HG03064 (cell line): ENCODE results near the gene PCCA.

ENCODE experiments used
- ATAC-seq: cut with Tn5 transposase; IDR thresholded peaks from one replicate; pipeline ENCODE4 v1.9.1; 2021; ENCODE audit warnings: low read depth; ENCODE audit not compliant: unreplicated experiment

The PCCA gene

DNA sequence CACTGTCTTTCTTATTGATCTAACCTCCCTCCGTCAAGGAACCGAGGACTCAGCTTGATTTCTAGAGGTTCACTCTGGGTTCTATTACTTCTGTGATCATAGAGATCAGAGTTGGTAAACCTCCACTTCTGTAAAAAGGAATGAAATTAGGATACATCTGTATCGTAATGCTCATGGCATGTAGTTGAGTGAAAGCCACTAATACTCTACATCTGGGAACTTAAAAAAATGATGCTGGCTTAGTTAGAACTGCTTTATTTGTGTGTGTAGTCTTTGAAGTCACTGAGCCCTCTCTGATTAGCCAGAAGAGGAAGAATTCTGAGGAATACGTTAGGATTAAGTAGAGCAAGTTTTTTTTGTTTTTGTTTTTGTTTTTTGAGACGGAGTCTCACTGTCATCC lies 358.9 kb downstream of the PCCA start:
- no peak for ATAC-seq

DNA sequence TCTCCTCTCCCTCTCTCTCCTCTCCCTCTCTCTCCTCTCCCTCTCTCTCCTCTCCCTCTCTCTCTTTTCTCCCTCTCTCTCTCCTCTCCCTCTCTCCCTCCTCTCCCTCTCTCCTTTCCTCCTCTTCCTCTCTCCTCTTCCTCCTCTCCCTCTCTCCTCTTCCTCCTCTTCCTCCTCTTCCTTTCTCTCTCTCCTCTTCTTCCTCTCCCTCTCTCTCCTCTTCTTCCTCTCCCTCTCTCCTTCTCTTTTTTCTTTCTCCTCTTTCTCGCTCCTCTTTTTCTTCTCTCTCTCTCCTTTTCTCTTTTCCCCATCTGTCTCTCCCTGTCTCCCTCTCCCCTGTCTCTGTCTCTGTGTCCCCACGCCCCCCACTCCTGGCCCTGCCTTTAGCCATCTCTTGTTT lies 363.0 kb downstream of the PCCA start:
- no peak for ATAC-seq

DNA sequence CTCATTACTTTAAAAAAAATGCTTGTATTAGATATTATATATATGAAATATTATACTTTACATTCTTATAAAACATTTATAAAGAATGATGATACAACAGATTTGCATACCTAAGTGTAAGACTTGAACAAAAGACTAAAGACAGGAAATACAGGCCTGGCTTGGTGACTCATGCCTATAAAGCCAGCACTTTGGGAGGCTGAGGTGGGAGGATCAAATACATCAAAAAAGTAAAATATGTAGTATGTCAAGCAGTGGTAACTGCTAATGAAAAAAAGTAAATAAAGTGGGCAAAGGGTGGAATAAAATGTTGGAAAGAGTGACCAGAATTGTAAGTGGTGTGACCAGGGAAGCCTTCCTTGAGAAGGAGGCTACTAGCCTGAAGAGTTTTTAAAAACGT lies 366.0 kb downstream of the PCCA start:
- ATAC-seq = no peak

DNA sequence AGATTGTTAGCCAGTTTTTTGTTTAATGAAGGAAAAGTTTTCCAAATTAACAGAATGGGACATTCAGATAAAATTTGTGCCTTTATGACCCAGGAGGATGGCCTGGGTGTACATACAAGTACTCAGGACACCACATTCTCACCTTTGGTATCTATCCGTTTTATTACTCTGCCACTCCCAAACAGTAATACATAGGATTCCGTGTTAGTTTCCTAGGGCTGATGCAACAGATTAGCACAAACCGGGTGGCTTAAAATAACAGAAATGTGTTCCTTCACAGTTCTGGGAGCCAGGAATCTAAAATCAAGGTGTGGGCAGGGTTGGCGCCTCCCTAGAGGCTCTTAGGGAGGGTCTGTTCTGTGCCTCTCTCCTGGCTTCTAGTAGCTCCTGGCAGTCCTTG lies 369.8 kb downstream of the PCCA start:
- ATAC-seq = no peak

DNA sequence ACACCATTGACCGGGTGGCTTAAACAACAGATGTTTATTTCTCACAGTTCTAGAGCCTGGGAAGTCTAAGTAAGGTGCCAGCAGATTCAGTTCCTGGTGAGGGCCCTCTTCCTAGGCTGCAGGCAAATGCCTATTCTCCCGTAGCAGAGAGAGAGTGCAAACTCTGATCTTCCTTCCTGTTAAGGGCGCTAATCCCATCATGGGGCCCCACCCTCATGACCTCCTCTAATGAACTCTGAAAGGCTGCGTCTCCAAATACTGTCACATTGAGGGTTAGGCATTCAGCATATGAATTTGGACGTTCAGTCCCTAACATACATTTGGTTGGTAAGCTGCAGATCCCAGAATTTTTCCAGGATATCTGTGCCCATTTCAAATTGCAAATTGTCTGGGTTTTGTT lies 370.9 kb downstream of the PCCA start:
- ATAC-seq = no peak

DNA sequence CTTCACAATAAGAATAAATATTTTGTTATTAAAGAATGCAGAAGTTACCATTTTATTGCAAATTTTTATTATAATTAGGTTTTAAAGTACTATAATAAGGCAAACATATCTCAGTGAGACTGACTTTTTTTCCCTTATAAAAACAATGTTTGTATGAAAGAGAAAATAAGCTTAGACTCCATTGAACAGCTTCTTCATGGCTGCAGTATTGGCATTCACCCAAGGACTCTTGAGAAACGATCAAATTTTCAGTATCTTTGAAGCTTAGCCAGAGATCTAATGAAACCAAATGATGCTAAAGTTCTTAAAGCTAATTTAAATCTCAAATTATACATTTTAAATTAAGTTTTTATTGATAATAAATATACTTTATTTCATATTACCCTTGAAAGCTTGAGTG lies 371.4 kb downstream of the PCCA start:
- ATAC-seq = no peak

DNA sequence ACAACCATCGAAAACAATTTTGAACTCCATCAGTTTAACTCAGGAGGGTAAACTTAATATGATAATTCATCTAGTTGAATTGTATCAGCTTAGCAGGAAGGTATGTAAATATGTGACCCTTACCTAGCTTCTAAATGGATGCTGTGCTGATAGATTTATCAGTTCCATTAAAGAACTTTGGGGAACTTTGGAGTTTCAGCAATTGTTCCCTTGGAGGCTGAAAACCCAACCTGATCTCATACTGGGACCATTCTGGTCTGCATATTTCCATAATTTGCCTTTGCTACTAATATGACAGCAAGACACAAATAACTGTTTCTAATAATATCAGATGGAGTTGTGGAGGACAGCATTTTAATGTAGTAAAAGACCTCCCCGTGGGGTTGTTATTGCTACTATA lies 371.9 kb downstream of the PCCA start:
- ATAC-seq = no peak

DNA sequence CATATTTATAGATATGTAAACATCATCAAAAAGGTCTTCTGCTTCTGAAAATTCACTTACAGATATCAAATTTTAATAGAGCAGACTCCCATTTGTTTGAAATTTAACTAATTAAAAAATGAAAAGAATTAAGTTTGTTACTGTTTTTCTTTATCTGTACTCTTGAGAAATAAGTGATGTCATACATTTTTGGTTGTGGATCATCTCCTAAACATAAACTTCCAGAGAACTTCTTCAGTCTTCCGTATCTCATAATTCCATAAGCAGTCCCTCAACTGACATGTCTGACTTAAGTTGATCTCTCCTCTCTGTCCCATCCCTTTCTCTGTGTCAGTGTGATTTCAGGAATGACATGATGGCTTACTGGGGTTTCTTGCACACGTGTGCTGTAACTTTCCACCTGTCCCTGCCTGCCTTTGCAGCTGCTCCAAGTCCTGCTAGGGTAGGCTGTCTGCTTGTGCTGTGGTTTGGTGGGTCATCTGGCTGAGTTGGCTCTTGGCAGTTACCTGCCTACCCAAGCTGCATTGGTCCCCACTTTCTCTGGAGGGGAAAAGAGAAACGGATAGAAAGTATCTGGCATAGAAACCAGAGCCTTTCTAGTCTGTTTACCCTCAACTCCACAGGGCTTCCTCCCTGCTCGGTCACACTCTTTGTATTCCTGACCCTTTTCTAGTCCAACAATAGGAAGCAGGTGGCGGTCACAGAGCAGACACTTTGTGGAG lies 372.6 kb downstream of the PCCA start:
- no peak for ATAC-seq

DNA sequence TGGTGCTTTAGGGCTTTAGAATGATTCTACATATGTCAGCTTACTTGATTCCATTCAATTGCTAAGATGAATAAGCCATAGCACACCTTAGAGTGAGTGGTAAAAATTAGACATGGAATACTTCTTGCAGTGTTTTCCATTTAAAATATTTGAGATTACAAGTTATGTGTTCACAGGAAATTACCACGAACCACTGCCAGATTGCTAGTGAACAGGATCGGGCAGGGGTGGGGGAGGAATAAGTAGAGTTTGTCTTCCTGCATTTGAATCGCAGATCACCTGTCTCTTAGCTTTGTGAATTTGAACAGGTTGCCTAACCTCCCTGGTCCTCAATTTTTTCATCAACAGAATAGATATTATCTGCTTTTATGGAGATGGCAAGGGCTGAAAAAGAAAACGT lies 375.1 kb downstream of the PCCA start:
- no peak for ATAC-seq

DNA sequence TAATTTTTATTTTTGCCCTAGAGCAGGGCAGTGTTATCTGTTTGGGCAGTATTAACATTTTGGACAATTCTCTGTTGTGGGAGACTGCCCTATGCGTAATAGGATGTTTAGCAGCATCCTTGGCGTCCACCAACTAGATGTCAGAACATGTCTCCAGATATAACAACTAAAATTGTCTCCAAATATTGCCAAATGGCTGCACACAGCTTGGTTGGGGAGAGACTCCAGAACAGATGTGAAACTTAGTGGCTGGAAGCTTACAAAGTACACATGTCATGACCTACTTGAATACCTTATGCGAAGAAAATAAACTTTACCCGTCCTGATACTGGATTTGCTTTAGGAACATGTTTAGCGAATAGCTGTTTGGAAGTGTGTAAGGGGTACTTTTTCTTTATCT lies 376.7 kb downstream of the PCCA start:
- no peak for ATAC-seq

DNA sequence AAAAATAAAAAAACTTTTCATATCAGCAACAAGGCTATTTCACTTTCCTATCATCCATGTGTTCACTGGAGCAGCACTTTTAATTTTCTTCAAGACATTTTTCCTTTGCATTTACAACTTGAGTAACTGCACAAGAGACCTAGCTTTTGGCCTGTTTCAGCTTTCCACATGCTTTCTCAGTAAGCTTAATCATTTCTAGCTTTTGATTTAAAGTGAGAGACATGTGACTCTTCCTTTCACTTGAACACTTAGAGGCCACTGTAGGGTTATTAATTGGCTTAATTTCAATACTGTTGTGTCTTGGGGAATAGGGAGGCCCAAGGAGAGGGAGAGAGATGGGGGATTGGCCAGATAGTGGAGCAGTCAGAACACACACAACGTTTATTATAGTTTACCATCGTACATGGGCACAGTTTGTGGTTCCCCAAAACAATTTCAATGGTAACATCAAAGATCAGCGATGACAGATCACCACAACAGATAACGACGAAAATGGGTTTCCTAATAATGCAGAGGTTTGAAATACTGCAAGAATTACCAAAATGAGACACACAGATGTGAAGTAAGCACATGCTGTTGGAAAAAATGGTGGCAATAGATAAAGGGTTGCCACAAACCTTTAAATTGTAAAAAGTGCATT lies 382.1 kb downstream of the PCCA start:
- ATAC-seq = no peak

DNA sequence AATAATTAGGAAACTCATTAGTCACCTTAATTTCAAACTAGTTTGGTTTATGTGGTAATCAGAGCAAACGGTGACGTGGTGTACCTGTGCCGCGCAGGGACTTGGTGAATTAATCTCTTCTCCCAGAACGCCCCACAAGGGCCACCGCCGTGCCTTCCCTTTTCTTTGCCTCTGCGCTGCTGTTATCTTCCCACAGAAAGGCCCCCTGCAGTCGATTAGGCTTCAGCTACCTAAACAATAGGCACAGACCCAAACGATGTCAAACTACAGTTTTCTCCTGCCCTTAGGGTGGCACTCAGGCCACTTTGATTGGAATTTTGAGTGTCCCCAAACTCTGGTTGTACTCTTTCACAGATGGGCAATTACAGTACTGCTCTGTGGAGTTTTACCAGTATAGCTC lies 384.2 kb downstream of the PCCA start:
- ATAC-seq = no peak

DNA sequence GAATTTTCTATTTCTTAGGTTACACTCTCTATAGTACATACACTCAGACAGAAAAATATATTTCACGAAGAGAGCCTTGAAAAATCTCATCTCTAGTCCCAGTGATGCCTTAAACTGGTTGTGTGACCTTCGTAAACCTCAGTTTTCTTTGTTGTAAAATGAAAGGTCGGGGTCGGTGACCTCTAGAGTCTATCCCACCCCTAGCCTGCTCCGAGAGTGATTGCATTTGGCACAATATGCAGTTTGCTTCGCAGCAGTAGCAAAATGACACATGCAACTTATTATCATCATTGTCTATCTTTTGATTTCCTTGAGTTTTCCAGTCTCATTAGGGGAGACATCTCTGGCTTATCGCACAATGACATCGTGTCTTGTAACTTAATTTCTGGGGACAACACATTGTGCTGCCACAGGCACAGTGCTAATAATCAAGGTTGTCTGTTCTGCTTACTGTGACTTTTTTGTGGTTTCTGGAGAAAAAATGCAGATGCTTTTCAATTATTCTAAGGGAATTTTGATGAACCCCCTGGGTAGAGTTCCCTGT lies 384.7 kb downstream of the PCCA start:
- ATAC-seq = no peak

DNA sequence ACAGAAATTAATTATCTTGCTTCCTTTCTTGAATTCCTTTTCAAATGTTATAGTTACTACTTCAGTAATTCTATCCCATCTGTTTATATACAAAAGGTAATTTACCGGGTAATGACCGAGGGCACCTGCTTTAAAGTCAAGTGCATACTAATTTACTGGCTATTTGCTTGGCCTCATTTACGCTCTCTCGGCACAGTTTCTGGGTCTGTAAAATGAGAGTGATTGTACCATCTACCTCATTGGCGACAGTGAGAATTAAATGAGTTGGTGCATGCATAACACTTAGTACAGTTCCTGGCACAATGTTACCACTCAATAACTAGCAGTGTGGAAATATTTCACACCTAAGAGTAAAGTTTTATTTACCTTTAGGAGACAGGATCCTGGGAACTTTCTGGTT lies 388.1 kb downstream of the PCCA start:
- ATAC-seq = no peak

DNA sequence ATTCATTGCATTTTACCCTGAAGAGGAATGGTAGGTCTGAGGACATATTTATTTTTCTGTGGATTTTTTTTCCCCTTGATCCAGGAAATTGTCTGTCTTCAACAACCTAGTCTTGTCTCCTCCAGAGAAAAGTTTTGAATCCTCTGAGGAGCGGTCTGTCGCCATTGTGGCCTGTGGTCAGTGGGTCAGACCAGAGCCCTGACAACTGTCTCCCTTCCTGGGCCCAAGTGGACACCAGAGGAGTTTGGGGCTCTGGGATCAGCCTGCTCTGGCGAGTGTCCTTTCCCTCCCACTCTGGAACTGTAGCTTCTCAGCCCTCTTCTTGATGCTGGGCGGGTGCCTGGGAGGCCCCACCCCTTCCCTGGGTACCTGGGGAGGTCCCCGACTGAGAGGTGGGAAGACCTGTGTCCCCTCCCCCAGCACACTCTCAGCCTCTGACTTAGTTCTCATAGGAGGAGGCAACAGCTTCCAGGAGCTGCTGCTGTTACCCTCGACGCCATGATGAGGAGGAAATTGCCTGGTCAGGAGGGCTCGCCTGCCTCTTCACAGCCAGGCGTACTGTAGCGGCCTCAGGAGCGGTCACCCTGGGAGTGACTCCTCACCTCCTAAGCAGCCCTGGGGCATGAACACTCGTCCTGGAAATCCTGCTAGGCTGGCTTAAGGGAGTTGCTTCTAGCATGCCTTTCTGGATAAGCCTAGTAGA lies 389.4 kb downstream of the PCCA start:
- ATAC-seq = no peak

DNA sequence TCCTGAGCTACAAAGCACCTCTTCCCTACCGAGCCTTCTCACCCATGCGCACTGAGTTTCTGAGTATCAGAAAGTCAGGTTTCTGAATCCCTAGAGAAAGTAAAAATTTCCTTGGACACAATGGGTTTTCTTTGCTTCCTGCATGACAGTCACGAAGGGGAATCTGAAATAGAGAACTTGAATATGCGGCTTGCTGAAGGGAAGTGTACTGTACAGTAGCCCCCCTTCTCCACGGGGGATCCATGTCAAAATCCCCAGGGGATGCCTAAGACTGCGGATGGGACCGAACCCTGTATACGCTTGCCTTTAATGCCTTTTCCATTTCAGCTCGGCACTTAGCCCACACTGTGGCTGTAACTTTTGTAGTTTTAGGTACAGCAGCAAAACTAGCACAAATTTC lies 391.8 kb downstream of the PCCA start:
- ATAC-seq = no peak

DNA sequence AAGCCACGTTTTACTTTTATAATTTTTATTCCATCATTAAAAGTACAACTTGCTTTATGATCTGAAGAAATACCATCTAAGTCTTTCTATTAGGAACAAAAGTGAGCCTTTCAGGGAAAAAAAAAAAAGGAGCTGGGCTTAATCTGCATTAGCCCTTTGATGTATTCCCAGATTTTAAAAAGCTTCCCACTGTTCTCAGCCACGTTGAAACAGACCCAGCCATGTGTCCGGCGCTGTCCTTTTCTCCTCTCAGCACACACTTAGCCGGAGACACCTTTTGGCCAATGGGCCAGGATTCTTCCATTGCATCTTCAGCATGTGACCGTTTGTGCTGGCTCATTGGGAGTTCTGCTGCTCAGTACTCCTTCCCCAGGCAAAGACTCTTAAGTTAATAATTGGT lies 394.2 kb downstream of the PCCA start:
- no peak for ATAC-seq

DNA sequence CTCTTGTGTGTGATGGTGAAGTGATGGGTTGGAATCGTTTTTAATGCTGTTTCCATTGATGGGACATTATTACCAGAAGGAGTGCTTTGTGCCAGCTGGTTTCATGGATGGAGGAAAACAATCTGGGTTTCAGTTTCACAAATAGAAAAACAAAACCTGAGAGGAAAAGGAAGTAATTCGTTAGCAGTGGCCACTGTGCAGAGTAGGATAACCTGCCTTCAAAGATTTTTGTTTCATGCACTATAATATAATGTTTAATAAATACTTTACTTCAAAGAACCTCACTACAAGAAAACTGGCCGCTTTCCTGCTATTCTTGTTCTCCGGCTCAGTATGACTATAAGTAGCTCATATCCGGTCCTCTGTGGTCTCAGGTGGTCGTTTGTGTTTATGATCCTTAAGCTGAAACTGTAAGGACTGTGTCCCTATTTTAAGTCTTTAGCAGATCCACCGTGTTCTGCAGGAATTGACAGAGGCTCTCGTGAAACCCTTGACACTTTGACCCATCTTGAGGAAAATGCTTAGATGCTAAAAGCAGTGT lies 395.0 kb downstream of the PCCA start:
- ATAC-seq = no peak

DNA sequence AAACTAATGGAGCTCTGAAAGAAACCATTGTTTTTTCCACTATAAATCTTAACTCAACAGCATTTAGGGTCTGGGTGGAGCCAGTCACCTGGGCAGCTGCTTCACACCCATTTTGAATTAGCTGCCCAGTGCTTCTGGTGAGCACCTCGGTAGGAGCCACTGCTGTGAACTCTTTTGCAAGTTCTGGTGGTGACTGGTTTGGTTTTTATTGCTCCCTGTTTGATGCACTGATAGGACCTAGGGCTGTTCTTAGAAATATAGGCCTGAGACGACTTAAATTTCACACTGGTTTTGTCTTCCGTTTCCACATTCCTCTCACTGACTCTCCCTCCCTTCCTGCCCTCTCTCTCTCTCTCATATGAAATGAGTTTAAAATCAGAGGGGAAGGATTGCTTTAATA lies 395.8 kb downstream of the PCCA start:
- no peak for ATAC-seq

DNA sequence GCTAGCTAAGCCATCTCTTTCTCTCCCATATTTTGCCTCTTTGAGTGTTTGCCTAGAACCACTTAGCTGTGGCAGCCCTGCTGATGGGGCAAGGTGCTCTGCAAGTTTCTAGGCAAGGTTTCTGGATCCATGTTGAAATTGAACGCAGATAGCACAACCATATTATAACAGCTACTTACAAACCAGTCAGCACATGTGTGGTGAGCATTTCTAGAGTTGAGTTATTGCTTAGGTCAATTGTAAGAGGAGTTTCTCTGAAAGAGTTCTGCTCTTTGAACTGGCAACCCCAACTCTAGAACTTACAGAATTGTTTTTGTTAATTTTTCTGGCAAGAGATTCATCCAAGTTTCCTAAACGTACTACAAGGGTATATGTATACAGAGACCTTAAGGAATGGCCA lies 396.4 kb downstream of the PCCA start:
- no peak for ATAC-seq

DNA sequence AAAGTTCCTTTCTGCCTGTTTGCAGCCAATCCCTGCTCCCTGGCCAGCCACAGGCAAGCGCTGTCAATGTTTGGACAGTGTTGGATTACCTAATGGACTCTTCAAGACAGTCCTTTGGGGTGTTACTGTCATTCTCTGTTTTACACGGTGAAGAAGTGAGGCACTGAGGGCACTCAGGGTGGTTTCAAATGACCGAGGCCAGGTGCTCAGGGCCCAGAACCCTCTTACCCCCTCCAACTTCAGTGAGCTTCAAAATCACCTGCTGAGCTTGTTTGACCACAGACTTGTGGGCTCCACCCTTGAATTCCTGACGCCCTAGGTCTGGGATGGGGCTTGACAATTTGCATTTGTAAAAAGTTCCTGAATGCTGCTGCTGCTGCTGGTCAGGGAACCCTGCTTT lies 401.8 kb downstream of the PCCA start:
- ATAC-seq = no peak
